SIG-M5 (cell line): ENCODE data around the gene SLC34A2.
"Not testable (repeated sequence)": the region's sequence is repeated elsewhere in the genome, so short reads cannot be mapped to it uniquely, and the experiment has no call there.

Experiments
- DNase-seq: peaks from one replicate; lab custom pipeline; 2025; lab: John Stamatoyannopoulos, UW

Gene SLC34A2

GRCh38 chr4:25654971-25655963 is at the start of gene SLC34A2:
Gene SLC34A2 (plus strand): TSS chr4:25655851. CDS start chr4:25662501, 6,650 bp downstream.
- DNase-seq, result no peak

GRCh38 chr4:25608644-25609043 is 47.0 kb upstream of the SLC34A2 start:
- DNase-seq, result no peak

- no peak for DNase-seq
Measured at GRCh38 chr4:25609976-25610375, 45.7 kb upstream of the SLC34A2 start.

- DNase-seq, result not testable (repeated sequence)
Measured at GRCh38 chr4:25613613-25614012, 42.0 kb upstream of the SLC34A2 start.

- no peak for DNase-seq
Measured at GRCh38 chr4:25614807-25615206, 40.8 kb upstream of the SLC34A2 start.

- no peak for DNase-seq
Measured at GRCh38 chr4:25621027-25621930, 34.4 kb upstream of the SLC34A2 start.

GRCh38 chr4:25624616-25625015 is 31.0 kb upstream of the SLC34A2 start:
- no peak for DNase-seq

- DNase-seq, result no peak
Measured at GRCh38 chr4:25628451-25628850, 27.2 kb upstream of the SLC34A2 start.

GRCh38 chr4:25632135-25632534 is 23.5 kb upstream of the SLC34A2 start:
- DNase-seq, result no peak

GRCh38 chr4:25633541-25633940 is 22.1 kb upstream of the SLC34A2 start:
- no peak for DNase-seq

GRCh38 chr4:25635501-25635900 is 20.1 kb upstream of the SLC34A2 start:
- no peak for DNase-seq

- DNase-seq, result no peak
Measured at GRCh38 chr4:25637581-25638220, 17.9 kb upstream of the SLC34A2 start.

- no peak for DNase-seq
Measured at GRCh38 chr4:25638221-25638601, 17.4 kb upstream of the SLC34A2 start.

- no peak for DNase-seq
Measured at GRCh38 chr4:25638806-25639205, 16.8 kb upstream of the SLC34A2 start.

GRCh38 chr4:25650311-25650710 is 5.3 kb upstream of the SLC34A2 start:
- DNase-seq, result no peak

- DNase-seq, result no peak
Measured at GRCh38 chr4:25651682-25652081, 4.0 kb upstream of the SLC34A2 start.

GRCh38 chr4:25654031-25654970 is 1.4 kb upstream of the SLC34A2 start:
- DNase-seq, result no peak

GRCh38 chr4:25656031-25656430 is 380 bp downstream of the SLC34A2 start:
- DNase-seq, result no peak

GRCh38 chr4:25658357-25658771 is 2.7 kb downstream of the SLC34A2 start:
- no peak for DNase-seq

GRCh38 chr4:25658777-25659176 is 3.1 kb downstream of the SLC34A2 start:
- no peak for DNase-seq

GRCh38 chr4:25661441-25661840 is 5.8 kb downstream of the SLC34A2 start:
- DNase-seq, result not testable (repeated sequence)
